Esophagus (tissue), 2 donors: ENCODE measurements around the gene IDH3A. TPM values are rescaled to one million over a fixed set of nuclear protein-coding genes. Genes with fewer than 3 reads are reported as not detected.

Experiments used
- H3K27ac ChIP-seq, 2 donors: one replicate each; pipeline ENCODE4 v1.5.1; 2013; ENCODE audit warnings: low read depth in 2 of 2, mild to moderate bottlenecking in 2 of 2, inconsistent platforms in 1 of 2, low read length in 1 of 2, moderate library complexity in 1 of 2
- H3K27me3 ChIP-seq, 2 donors: one replicate each; pipeline ENCODE4 v1.6.1; 2013; ENCODE audit warnings: low read length in 2 of 2, control low read depth in 1 of 2, mild to moderate bottlenecking in 1 of 2; ENCODE audit not compliant: insufficient read depth in 2 of 2, control insufficient read depth in 1 of 2
- H3K36me3 ChIP-seq, 2 donors: one replicate each; pipeline ENCODE4 v1.6.1; 2013; ENCODE audit warnings: low read length in 1 of 2; ENCODE audit not compliant: control insufficient read depth in 2 of 2, insufficient read depth in 2 of 2
- H3K4me1 ChIP-seq, 2 donors: one replicate each; pipeline ENCODE4 v1.6.1; 2013; ENCODE audit warnings: low read length in 1 of 2; ENCODE audit not compliant: control insufficient read depth in 2 of 2, insufficient read depth in 2 of 2
- H3K4me3 ChIP-seq, 2 donors: one replicate each; pipeline ENCODE4 v1.5.1; 2013; ENCODE audit warnings: low read length in 2 of 2, mild to moderate bottlenecking in 2 of 2, low read depth in 1 of 2, moderate library complexity in 1 of 2
- H3K9me3 ChIP-seq, 2 donors: one replicate each; pipeline ENCODE4 v1.6.1; 2013; ENCODE audit warnings: mild to moderate bottlenecking in 2 of 2, low read depth in 1 of 2, low read length in 1 of 2, moderate library complexity in 1 of 2; ENCODE audit not compliant: control insufficient read depth in 2 of 2, insufficient read depth in 1 of 2
- WGBS, 2 donors: extraction: QIAGEN DNeasy Blood & Tissue Kit; methylation state at CpG; one replicate each; pipeline ENCODE4 v1.1.7; 2013; 5-methylcytosine and 5-hydroxymethylcytosine counted together
- polyA plus RNA-seq, 2 donors: library from polyadenylated mRNA; stranded (reverse); fragments of 200-250 nt; gene quantifications; one replicate each; pipeline ENCODE4 v1.2.3, GENCODE V29; 2013
- donor health status: healthy with polysubstance abuse.
- donor health status: Bipolar disorder and iron deficiency.

Gene IDH3A
- polyA plus RNA-seq, 2 donors: 20.0 to 37.6 TPM

GRCh38 chr15:78105476-78106241 lies 43.5 kb upstream of the IDH3A start:
- WGBS, 2 donors: 87 to 91% methylated on average over 16 of the region's 16 CpGs
- Histone ChIP-seq H3K27me3 (no peaks in the 10 kb centered on the region), H3K36me3 (no peaks in the 10 kb centered on the region), H3K27ac (no peak overlapping the region), H3K9me3 (no peaks in the 10 kb centered on the region), H3K4me3 (no peak overlapping the region), H3K4me1 (no peaks in the 10 kb centered on the region)

DNA sequence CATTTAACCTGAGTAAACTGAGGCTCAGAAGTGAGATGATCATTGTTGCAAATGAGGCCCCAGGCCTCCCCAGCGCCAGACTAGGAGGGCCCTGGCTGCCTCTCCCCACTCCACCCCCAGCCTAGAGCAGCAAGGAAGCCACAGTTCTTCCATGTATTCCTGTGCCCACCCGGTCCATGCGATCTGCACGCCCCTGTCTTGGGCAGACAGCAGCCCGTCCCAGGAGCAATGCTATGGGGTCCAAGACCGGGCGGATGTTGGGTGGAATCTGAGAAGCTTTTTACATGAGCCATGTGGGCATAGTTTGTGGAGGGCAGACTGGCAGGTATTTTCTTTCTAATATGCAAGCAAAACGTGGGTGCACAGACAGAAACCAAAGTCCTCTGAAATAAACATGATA lies 41.7 kb upstream of the IDH3A start:
- no peaks in the 10 kb centered on the region for H3K4me1 ChIP-seq
- no peaks in the 10 kb centered on the region for H3K27me3 ChIP-seq
- whole genome bisulfite sequencing, 2 donors: 92% methylated on average over 8 of the region's 8 CpGs
- H3K9me3 ChIP-seq: no peaks in the 10 kb centered on the region
- H3K36me3 ChIP-seq: no peaks in the 10 kb centered on the region
- H3K27ac ChIP-seq: no peak overlapping the region
- no peak overlapping the region for H3K4me3 ChIP-seq

- H3K4me3 ChIP-seq: no peak overlapping the region
- no peaks in the 10 kb centered on the region for H3K27me3 ChIP-seq
- WGBS, 2 donors: 40 to 42% methylated on average over 11 of the region's 11 CpGs
- H3K4me1 ChIP-seq: no peaks in the 10 kb centered on the region
- no peak overlapping the region for H3K27ac ChIP-seq
- no peaks in the 10 kb centered on the region for H3K36me3 ChIP-seq
- H3K9me3 ChIP-seq: no peaks in the 10 kb centered on the region
Measured at GRCh38 chr15:78108300-78109084, 40.7 kb upstream of the IDH3A start.

GRCh38 chr15:78109156-78109555 lies 40.0 kb upstream of the IDH3A start:
- Histone ChIP-seq H3K9me3 (no peaks in the 10 kb centered on the region), H3K27me3 (no peaks in the 10 kb centered on the region)
- WGBS, 2 donors: 90 to 94% methylated on average over 12 of the region's 12 CpGs

DNA sequence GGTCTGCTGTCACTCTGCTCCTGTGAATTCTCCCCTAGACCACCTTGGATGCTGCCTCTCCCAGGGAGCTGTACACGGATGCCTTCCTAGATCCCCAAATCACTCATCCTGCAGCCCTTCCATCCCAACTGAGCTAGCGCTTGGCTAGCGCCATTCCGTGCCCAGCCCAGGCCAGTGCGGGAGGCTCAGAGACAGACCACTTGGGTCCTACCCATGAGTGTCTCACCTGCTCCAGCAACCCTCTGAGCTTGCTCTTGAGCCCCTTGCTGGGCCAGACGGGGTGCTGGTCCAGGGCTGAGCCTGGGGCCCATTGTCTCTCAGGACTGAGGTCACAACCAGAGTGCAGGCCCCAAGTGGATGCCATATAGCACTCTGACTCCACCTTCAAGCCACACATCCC lies 39.1 kb upstream of the IDH3A start:
- H3K4me3 ChIP-seq: no peak overlapping the region
- WGBS, 2 donors: 93 to 94% methylated on average over 6 of the region's 6 CpGs
- no peaks in the 10 kb centered on the region for H3K9me3 ChIP-seq

More at GRCh38 chr15:78109156-78109555, 40.0 kb upstream of the IDH3A start:
- Histone ChIP-seq H3K27ac (no peak overlapping the region), H3K4me3 (no peak overlapping the region), H3K4me1 (no peaks in the 10 kb centered on the region), H3K36me3 (no peaks in the 10 kb centered on the region)

DNA sequence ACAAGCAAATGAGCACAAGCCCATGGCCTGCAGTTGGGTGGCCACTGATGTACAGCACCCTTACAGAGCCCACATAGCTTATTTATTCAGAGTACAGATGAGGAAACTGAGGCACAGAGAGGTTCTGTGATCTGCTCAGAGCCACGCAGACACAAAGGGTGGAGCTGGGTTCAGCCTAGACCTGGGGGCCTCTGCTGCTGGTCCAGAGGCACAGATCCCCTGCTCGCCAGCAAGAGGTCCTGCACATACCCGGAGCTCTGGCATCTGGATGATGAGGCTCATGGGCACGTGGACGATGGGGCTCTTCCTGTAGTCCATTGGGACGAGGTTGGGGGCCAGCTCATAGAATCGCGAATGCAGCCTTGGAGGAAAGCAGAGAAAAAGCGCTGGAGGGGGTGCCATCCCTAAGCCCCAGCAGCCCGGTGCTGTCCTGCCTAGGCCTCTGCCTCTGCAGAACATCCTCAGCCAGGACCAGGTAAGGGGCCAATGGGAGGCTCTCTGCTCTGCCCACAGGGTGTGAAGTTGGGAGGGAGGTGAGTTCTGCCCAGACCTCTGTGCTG lies 38.2 kb upstream of the IDH3A start:
- H3K9me3 ChIP-seq: no peaks in the 10 kb centered on the region
- WGBS, 2 donors: 91 to 92% methylated on average over 10 of the region's 10 CpGs
- H3K4me3 ChIP-seq: no peak overlapping the region
- no peaks in the 10 kb centered on the region for H3K27me3 ChIP-seq
- H3K4me1 ChIP-seq: no peaks in the 10 kb centered on the region
- no peaks in the 10 kb centered on the region for H3K36me3 ChIP-seq
- no peak overlapping the region for H3K27ac ChIP-seq

More for the DNA sequence above, 39.1 kb upstream of the IDH3A start:
- no peaks in the 10 kb centered on the region for H3K27me3 ChIP-seq
- no peak overlapping the region for H3K27ac ChIP-seq
- no peaks in the 10 kb centered on the region for H3K4me1 ChIP-seq
- no peaks in the 10 kb centered on the region for H3K36me3 ChIP-seq

- Histone ChIP-seq H3K36me3 (no peaks in the 10 kb centered on the region), H3K4me3 (no peak overlapping the region), H3K27ac (no peak overlapping the region), H3K4me1 (no peaks in the 10 kb centered on the region), H3K27me3 (no peaks in the 10 kb centered on the region), H3K9me3 (no peaks in the 10 kb centered on the region)
- 88 to 92% methylated on average over 3 of the region's 3 CpGs for WGBS, 2 donors
Measured at GRCh38 chr15:78111788-78112187, 37.4 kb upstream of the IDH3A start.

- Histone ChIP-seq H3K4me3 (no peak overlapping the region), H3K27me3 (no peaks in the 10 kb centered on the region)
- WGBS, 2 donors: 79 to 82% methylated on average over 3 of the region's 3 CpGs
Measured at GRCh38 chr15:78112551-78112950, 36.6 kb upstream of the IDH3A start.

DNA sequence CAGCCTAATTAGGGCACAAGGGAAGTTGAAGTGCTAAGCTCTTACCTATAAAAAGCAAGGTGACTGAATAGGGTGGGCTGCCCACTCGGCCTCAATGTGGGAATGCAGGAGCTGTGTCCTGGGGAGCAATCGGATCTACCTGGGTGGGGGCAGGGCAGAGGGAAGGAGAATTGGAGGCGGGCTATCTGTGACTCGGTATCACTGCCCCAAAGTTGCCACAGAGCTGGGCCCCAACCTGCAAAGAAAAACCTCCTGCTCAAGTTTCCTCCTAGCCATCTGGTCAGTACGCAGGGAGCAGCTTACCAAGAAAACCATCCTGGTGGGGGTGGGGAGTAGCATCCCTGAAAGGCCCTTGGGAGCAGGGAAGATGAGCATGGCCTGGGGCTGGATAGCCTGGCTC lies 28.6 kb upstream of the IDH3A start:
- Histone ChIP-seq H3K27me3 (no peaks in the 10 kb centered on the region), H3K9me3 (no peaks in the 10 kb centered on the region), H3K4me1 (no peaks in the 10 kb centered on the region), H3K4me3 (no peak overlapping the region), H3K27ac (no peak overlapping the region), H3K36me3 (no peaks in the 10 kb centered on the region)
- 86 to 87% methylated on average over 5 of the region's 5 CpGs for whole genome bisulfite sequencing, 2 donors

More at GRCh38 chr15:78112551-78112950, 36.6 kb upstream of the IDH3A start:
- H3K27ac ChIP-seq: no peak overlapping the region
- H3K9me3 ChIP-seq: no peaks in the 10 kb centered on the region
- no peaks in the 10 kb centered on the region for H3K36me3 ChIP-seq
- H3K4me1 ChIP-seq: no peaks in the 10 kb centered on the region
